HCT116 (cell line): ENCODE data around the gene ATXN7L1. TPM values are rescaled to one million over a fixed set of nuclear protein-coding genes. Genes with fewer than 3 reads are reported as not detected.

ENCODE experiments used
- ATAC-seq: fragments of 200-7000 bp; cut with Tn5 transposase; 2 replicates; pipeline ENCODE4 v1.9.1; 2020; ENCODE audit warnings: mild to moderate bottlenecking, moderate library complexity
- BruUV-seq: library from RNA; stranded (reverse); fragments of 400-500 nt; replicated peaks from 2 replicates; lab custom pipeline; 2021; lab: Mats Ljungman, UMichigan
- CTCF ChIA-PET: fragments of 300-600 bp; sonication (Branson Sonifier 250); formaldehyde crosslinking; loops from one replicate; lab custom pipeline; 2021; ENCODE audit warnings: antibody characterized with exemption; lab: Charles Lee
- POLR2A ChIA-PET: fragments of 300-600, 350-600 bp; sonication (Branson Sonifier 250); formaldehyde crosslinking; loops from one replicate; lab custom pipeline; 2021; ENCODE audit warnings: antibody characterized with exemption; lab: Charles Lee
- RAD21 ChIA-PET, 2 experiments: fragments of 300-600 bp; sonication (Branson Sonifier 250); formaldehyde crosslinking; loops; one replicate each; lab custom pipeline; 2023; ENCODE audit warnings: low total read pairs in 2 of 2; ENCODE audit not compliant: uncharacterized antibody in 2 of 2, unreplicated experiment in 2 of 2, low non-redundant PET in 1 of 2; lab: Charles Lee
- DNase-seq: peaks from one replicate; pipeline ENCODE4 v3.0.0-alpha.2; 2010; ENCODE audit warnings: low read depth, low spot score
- H2AFZ ChIP-seq: fragments of 200-600 bp; shearing (Covaris generic), sonication (generic); 2 replicates; pipeline ENCODE4 v1.6.1; 2017; ENCODE audit warnings: low read depth, mixed run types, mixed read lengths, antibody characterized with exemption, low read length; ENCODE audit not compliant: poor library complexity, severe bottlenecking
- H3K27ac ChIP-seq: 2 replicates; pipeline ENCODE4 v1.5.1; 2012; ENCODE audit warnings: low read depth, low read length
- H3K27me3 ChIP-seq: fragments of 200-600 bp; sonication (generic); 2 replicates; pipeline ENCODE4 v1.6.1; 2016; ENCODE audit warnings: mixed run types, low read length, mixed read lengths; ENCODE audit not compliant: insufficient read depth
- H3K36me3 ChIP-seq, 2 experiments: fragments of 200-500 bp in 1 of 2; fragments of 200-600 bp in 1 of 2; sonication (Bioruptor generic) in 1 of 2; sonication (generic) in 1 of 2; 2 replicates each; pipeline versions ENCODE4 v1.5.1 to v1.6.1; 2014 to 2016; ENCODE audit warnings: low read length in 2 of 2, inconsistent platforms in 1 of 2, mixed read lengths in 1 of 2, mixed run types in 1 of 2; ENCODE audit not compliant: insufficient read depth in 2 of 2, control insufficient read depth in 1 of 2
- H3K4me1 ChIP-seq, 2 experiments: fragments of 200-600 bp in 1 of 2; sonication (generic) in 1 of 2; 2 replicates each; pipeline versions ENCODE4 v1.5.1 to v1.6.1; 2012 to 2017; ENCODE audit warnings: low read length in 2 of 2, inconsistent platforms in 1 of 2, mild to moderate bottlenecking in 1 of 2, mixed read lengths in 1 of 2, mixed run types in 1 of 2, moderate library complexity in 1 of 2; ENCODE audit not compliant: insufficient read depth in 2 of 2, control insufficient read depth in 1 of 2
- H3K4me2 ChIP-seq: fragments of 200-600 bp; sonication (generic); 2 replicates; pipeline ENCODE4 v1.6.1; 2017; ENCODE audit warnings: mixed run types, low read length, mixed read lengths
- H3K4me3 ChIP-seq, 2 experiments: fragments of 200-600 bp in 1 of 2; sonication (generic) in 1 of 2; replicated peaks in 1 of 2; 2 replicates each; pipeline ENCODE4 v1.5.1; 2011 to 2016; ENCODE audit warnings: low read length in 2 of 2, control low read depth in 1 of 2, low read depth in 1 of 2, mild to moderate bottlenecking in 1 of 2, mixed read lengths in 1 of 2, mixed run types in 1 of 2
- H3K79me2 ChIP-seq: fragments of 200-600 bp; sonication (generic); 2 replicates; pipeline ENCODE4 v1.6.1; 2017; ENCODE audit warnings: mild to moderate bottlenecking, mixed run types, low read length, moderate library complexity, mixed read lengths; ENCODE audit not compliant: insufficient read depth
- H3K9ac ChIP-seq: fragments of 200-600 bp; sonication (generic); 2 replicates; pipeline ENCODE4 v1.6.1; 2016; ENCODE audit warnings: low read length, mixed read lengths
- H3K9me2 ChIP-seq: fragments of 200-600 bp; sonication (generic), shearing (Covaris generic); 2 replicates; pipeline ENCODE4 v1.6.1; 2017; ENCODE audit warnings: mixed run types, mild to moderate bottlenecking, moderate library complexity; ENCODE audit not compliant: insufficient read depth
- H3K9me3 ChIP-seq, 2 experiments: fragments of 200-500 bp in 1 of 2; fragments of 200-600 bp in 1 of 2; sonication (Bioruptor generic) in 1 of 2; sonication (generic) in 1 of 2; 2 replicates each; pipeline ENCODE4 v1.6.1; 2014 to 2017; ENCODE audit warnings: low read length in 2 of 2, mixed read lengths in 2 of 2, inconsistent platforms in 1 of 2, low read depth in 1 of 2, mild to moderate bottlenecking in 1 of 2, mixed run types in 1 of 2, moderate library complexity in 1 of 2; ENCODE audit not compliant: control insufficient read depth in 1 of 2, insufficient read depth in 1 of 2
- H4K20me1 ChIP-seq: fragments of 200-600 bp; sonication (generic), shearing (Covaris generic); 2 replicates; pipeline ENCODE4 v1.6.1; 2017; ENCODE audit warnings: mixed run types, mild to moderate bottlenecking, moderate library complexity; ENCODE audit not compliant: insufficient read depth
- CBX3 ChIP-seq: IDR thresholded peaks from 2 replicates; pipeline ENCODE4 v1.6.1; 2012; ENCODE audit warnings: low read depth
- CEBPB ChIP-seq: IDR thresholded peaks from 2 replicates; pipeline ENCODE4 v1.6.1; 2012; ENCODE audit warnings: low read depth
- EGR1 ChIP-seq: IDR thresholded peaks from 2 replicates; pipeline ENCODE4 v1.6.1; 2012; ENCODE audit warnings: low read depth
- EZH2 ChIP-seq: fragments of 200-600 bp; sonication (generic); IDR thresholded peaks from 2 replicates; pipeline ENCODE4 v1.6.1; 2017; ENCODE audit warnings: antibody characterized with exemption, mixed run types
- EZH2phosphoT487 ChIP-seq: fragments of 200-600 bp; IDR thresholded peaks from 2 replicates; pipeline ENCODE4 v1.6.1; 2018; ENCODE audit warnings: antibody characterized with exemption, borderline replicate concordance
- FOSL1 ChIP-seq: IDR thresholded peaks from 2 replicates; pipeline ENCODE4 v1.6.1; 2012; ENCODE audit warnings: low read depth
- JUND ChIP-seq: IDR thresholded peaks from 2 replicates; pipeline ENCODE4 v1.6.1; 2012
- POLR2A ChIP-seq: IDR thresholded peaks from 2 replicates; pipeline ENCODE4 v1.7.0; 2011; ENCODE audit warnings: borderline replicate concordance; ENCODE audit not compliant: insufficient read depth, insufficient read length; ENCODE audit errors: extremely low read depth
- POLR2AphosphoS5 ChIP-seq: IDR thresholded peaks from 2 replicates; pipeline ENCODE4 v1.6.1; 2011; ENCODE audit warnings: mild to moderate bottlenecking, low read depth, low read length, moderate library complexity
- RAD21 ChIP-seq: IDR thresholded peaks from 2 replicates; pipeline ENCODE4 v1.6.1; 2012; ENCODE audit warnings: low read depth, mild to moderate bottlenecking
- SIN3A ChIP-seq: IDR thresholded peaks from 2 replicates; pipeline ENCODE4 v1.6.1; 2012; ENCODE audit warnings: low read depth
- SP1 ChIP-seq: IDR thresholded peaks from 2 replicates; pipeline ENCODE4 v1.6.1; 2012; ENCODE audit warnings: low read depth
- SRF ChIP-seq: IDR thresholded peaks from 2 replicates; pipeline ENCODE4 v1.6.1; 2012; ENCODE audit warnings: low read depth
- TCF7L2 ChIP-seq: IDR thresholded peaks from 2 replicates; pipeline ENCODE4 v1.7.0; 2011; ENCODE audit warnings: borderline replicate concordance, inconsistent platforms; ENCODE audit not compliant: insufficient read depth, insufficient read length; ENCODE audit errors: extremely low read depth
- YY1 ChIP-seq: IDR thresholded peaks from 2 replicates; pipeline ENCODE4 v1.6.1; 2011; ENCODE audit warnings: low read length, low read depth, moderate library complexity, mild to moderate bottlenecking; ENCODE audit not compliant: insufficient replicate concordance; ENCODE audit errors: extremely low read depth
- intact Hi-C: fragments of 100-400 bp; cut with micrococcal nuclease; formaldehyde crosslinking; loops from 2 replicates; pipeline ENCODE4 v1.10.0; 2022
- total RNA-seq: library from RNA; stranded (reverse); gene quantifications from one replicate; pipeline ENCODE4 v1.2.1, GENCODE V29; 2021; ENCODE audit not compliant: unreplicated experiment
- TF ChIP-seq, protein P1 (sequence below): IDR thresholded peaks from 2 replicates; pipeline ENCODE4 v1.6.1; 2012
- TF ChIP-seq, protein P2 (sequence below): IDR thresholded peaks from 2 replicates; pipeline ENCODE4 v1.6.1; 2012
- TF ChIP-seq, protein P3 (sequence below): IDR thresholded peaks from 2 replicates; pipeline ENCODE4 v1.6.1; 2012; ENCODE audit warnings: low read depth
- TF ChIP-seq, protein P4 (sequence below): IDR thresholded peaks from 2 replicates; pipeline ENCODE4 v1.6.1; 2011; ENCODE audit warnings: mild to moderate bottlenecking, low read length, moderate library complexity; ENCODE audit not compliant: insufficient replicate concordance; ENCODE audit errors: extremely low read depth
- TF ChIP-seq, protein P5 (sequence below), 3 experiments: fragments of 200-600 bp in 1 of 3; sonication (generic) in 1 of 3; IDR thresholded peaks in 2 of 3; conservative IDR thresholded peaks in 1 of 3; 2 replicates each; pipeline ENCODE4 v1.5.1; 2012 to 2017; ENCODE audit warnings: low read depth in 2 of 3, low read length in 2 of 3, antibody characterized with exemption in 1 of 3, borderline replicate concordance in 1 of 3, control low read depth in 1 of 3, mild to moderate bottlenecking in 1 of 3, mixed read lengths in 1 of 3, mixed run types in 1 of 3, moderate library complexity in 1 of 3; ENCODE audit not compliant: insufficient read depth in 1 of 3

The ATXN7L1 gene
- total RNA-seq, 1 experiment from 2014 or later, result 11.5 TPM

DNA sequence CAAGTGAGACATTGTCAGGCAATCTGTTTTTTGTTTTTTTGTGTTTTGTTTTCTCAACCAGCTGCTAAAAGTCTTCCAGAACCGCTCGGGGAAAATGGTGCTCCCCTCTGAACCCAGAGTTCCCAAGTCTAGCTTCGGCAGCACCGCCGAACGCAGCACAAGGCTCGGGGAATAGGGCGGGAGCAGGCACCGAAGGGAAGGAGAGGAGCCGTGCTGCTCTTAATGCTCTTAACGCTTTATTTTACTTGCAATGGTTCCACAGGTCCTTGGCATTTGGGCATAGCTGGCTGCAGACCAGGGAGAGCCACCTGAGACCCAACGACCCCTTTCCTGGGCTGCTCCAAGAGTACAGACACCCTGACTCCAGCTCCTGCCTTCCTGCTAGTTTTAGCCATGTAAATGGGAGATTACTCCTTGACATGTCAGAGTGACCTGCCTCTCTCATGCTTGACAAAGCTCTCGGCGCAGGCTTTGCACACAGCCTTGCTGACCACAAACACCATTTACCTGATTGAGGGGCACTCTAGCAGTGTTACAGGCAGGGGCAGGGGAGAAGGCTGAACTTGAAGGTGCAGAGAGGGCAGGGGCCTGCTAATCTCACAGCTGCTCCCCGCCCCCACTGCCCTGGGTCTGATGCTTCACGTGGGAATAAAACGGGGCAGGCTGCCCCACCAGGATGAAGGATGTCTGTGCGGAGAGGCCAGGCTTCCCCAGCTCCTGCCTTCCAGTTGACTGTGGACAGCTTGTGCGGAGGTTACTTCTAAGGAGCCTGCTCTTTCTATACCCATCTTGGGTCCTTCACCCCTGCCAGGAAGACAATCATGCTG lies 236.5 kb downstream of the ATXN7L1 start:
- Histone ChIP-seq H3K27me3 (no peaks in the 10 kb centered on the region), H2AFZ (no peak overlapping the region), H3K79me2 (no peaks in the 10 kb centered on the region), H4K20me1 (no peaks in the 10 kb centered on the region), H3K27ac (no peak overlapping the region), H3K9me3 (no peaks in the 10 kb centered on the region), H3K4me3 (no peak overlapping the region), H3K4me2 (no peak overlapping the region), H3K36me3 (no peaks in the 10 kb centered on the region; a peak in 1 of 4 replicates), H3K4me1 (no peaks in the 10 kb centered on the region), H3K9me2 (no peaks in the 10 kb centered on the region), H3K9ac (no peak overlapping the region)
- no TSS peak for BruUV-seq
- ChIA-PET POLR2A (no interaction called here), RAD21 (no interaction called here), CTCF (no interaction called here)
- no peak for ATAC-seq
- TF ChIP-seq EZH2phosphoT487, result no peak
- TF ChIP-seq TCF7L2, result no peak
- TF ChIP-seq RAD21, result no peak
- TF ChIP-seq CBX3, result no peak
- TF ChIP-seq, protein P1, sequence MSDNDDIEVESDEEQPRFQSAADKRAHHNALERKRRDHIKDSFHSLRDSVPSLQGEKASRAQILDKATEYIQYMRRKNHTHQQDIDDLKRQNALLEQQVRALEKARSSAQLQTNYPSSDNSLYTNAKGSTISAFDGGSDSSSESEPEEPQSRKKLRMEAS, result no peak
- TF ChIP-seq POLR2AphosphoS5, result no peak
- TF ChIP-seq, protein P2, sequence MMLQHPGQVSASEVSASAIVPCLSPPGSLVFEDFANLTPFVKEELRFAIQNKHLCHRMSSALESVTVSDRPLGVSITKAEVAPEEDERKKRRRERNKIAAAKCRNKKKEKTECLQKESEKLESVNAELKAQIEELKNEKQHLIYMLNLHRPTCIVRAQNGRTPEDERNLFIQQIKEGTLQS, result no peak
- TF ChIP-seq, protein P3, sequence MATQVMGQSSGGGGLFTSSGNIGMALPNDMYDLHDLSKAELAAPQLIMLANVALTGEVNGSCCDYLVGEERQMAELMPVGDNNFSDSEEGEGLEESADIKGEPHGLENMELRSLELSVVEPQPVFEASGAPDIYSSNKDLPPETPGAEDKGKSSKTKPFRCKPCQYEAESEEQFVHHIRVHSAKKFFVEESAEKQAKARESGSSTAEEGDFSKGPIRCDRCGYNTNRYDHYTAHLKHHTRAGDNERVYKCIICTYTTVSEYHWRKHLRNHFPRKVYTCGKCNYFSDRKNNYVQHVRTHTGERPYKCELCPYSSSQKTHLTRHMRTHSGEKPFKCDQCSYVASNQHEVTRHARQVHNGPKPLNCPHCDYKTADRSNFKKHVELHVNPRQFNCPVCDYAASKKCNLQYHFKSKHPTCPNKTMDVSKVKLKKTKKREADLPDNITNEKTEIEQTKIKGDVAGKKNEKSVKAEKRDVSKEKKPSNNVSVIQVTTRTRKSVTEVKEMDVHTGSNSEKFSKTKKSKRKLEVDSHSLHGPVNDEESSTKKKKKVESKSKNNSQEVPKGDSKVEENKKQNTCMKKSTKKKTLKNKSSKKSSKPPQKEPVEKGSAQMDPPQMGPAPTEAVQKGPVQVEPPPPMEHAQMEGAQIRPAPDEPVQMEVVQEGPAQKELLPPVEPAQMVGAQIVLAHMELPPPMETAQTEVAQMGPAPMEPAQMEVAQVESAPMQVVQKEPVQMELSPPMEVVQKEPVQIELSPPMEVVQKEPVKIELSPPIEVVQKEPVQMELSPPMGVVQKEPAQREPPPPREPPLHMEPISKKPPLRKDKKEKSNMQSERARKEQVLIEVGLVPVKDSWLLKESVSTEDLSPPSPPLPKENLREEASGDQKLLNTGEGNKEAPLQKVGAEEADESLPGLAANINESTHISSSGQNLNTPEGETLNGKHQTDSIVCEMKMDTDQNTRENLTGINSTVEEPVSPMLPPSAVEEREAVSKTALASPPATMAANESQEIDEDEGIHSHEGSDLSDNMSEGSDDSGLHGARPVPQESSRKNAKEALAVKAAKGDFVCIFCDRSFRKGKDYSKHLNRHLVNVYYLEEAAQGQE, result no peak
- no peak for TF ChIP-seq JUND
- no peak for TF ChIP-seq CEBPB
- TF ChIP-seq, protein P4, sequence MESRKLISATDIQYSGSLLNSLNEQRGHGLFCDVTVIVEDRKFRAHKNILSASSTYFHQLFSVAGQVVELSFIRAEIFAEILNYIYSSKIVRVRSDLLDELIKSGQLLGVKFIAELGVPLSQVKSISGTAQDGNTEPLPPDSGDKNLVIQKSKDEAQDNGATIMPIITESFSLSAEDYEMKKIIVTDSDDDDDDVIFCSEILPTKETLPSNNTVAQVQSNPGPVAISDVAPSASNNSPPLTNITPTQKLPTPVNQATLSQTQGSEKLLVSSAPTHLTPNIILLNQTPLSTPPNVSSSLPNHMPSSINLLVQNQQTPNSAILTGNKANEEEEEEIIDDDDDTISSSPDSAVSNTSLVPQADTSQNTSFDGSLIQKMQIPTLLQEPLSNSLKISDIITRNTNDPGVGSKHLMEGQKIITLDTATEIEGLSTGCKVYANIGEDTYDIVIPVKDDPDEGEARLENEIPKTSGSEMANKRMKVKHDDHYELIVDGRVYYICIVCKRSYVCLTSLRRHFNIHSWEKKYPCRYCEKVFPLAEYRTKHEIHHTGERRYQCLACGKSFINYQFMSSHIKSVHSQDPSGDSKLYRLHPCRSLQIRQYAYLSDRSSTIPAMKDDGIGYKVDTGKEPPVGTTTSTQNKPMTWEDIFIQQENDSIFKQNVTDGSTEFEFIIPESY, result no peak
- TF ChIP-seq EZH2, result no peak
- no peak for TF ChIP-seq YY1
- no peak for TF ChIP-seq FOSL1
- TF ChIP-seq SIN3A, result no peak
- TF ChIP-seq POLR2A, result no peak
- TF ChIP-seq SRF, result no peak
- no peak for TF ChIP-seq SP1
- TF ChIP-seq, protein P5, sequence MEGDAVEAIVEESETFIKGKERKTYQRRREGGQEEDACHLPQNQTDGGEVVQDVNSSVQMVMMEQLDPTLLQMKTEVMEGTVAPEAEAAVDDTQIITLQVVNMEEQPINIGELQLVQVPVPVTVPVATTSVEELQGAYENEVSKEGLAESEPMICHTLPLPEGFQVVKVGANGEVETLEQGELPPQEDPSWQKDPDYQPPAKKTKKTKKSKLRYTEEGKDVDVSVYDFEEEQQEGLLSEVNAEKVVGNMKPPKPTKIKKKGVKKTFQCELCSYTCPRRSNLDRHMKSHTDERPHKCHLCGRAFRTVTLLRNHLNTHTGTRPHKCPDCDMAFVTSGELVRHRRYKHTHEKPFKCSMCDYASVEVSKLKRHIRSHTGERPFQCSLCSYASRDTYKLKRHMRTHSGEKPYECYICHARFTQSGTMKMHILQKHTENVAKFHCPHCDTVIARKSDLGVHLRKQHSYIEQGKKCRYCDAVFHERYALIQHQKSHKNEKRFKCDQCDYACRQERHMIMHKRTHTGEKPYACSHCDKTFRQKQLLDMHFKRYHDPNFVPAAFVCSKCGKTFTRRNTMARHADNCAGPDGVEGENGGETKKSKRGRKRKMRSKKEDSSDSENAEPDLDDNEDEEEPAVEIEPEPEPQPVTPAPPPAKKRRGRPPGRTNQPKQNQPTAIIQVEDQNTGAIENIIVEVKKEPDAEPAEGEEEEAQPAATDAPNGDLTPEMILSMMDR (IDR thresholded peaks at IDR 0.05 in 2 of 3, conservative IDR thresholded peaks at IDR 0.05 in 1 of 3; ENCODE audit: borderline replicate concordance in 1 of 3, insufficient read depth in 1 of 3, low read depth in 2 of 3, low read length in 2 of 3), result no peak
- no peak for TF ChIP-seq EGR1
- no peak for DNase-seq
- intact Hi-C loops, result no loop called here
